Heart left ventricle (tissue), 13 donors: ENCODE results near the gene RIPK3.

Experiments
- CTCF ChIP-seq, 12 donors: fragments of 200-600 bp; sonication (generic) in 4 of 12; IDR thresholded peaks; one replicate each; pipeline versions ENCODE4 v1.5.0 to v1.8.0; 2018 to 2022; ENCODE audit warnings: antibody characterized with exemption in 12 of 12, mild to moderate bottlenecking in 5 of 12
- POLR2A ChIP-seq, 2 donors: fragments of 450-650 bp; IDR thresholded peaks; one replicate each; pipeline ENCODE4 v1.6.1; 2017; ENCODE audit warnings: antibody characterized with exemption in 2 of 2, mild to moderate bottlenecking in 2 of 2, moderate library complexity in 2 of 2
- donor health status: ischemic (EF 13 %, LVEDD 7.1; RV severe dilation, severe dysfunction).
- donor health status: DM: no; HTN: yes; CAD: no.
- donor health status: DM: no; HTN: no; CAD: no.
- donor health status: ischemic (EF 25% LVEDD 6.9; RV normal size, moderate dysfunction).
- donor health status: ischemic (EF 25% LVEDD 5.7; RV mildly dilated, moderate dysfunction).
- donor health status: ischemic (EF 35%, LVEDD 5.7; RV mildly dilated, moderate dysfunction).
- donor health status: nonischemic (EF 11% LVEDD 7.7; RV severe dilation, severe dysfunction).
- donor health status: DM: yes; HTN: yes; CAD: no.
- donor health status: PGD.
- donor health status: ischemic (EF 29% LVEDD 5.4; RV normal size, mild dysfunction).
- donor health status: nonischemic (EF 23%, LVEDD 6.1; RV moderate dilation, normal function).

DNA sequence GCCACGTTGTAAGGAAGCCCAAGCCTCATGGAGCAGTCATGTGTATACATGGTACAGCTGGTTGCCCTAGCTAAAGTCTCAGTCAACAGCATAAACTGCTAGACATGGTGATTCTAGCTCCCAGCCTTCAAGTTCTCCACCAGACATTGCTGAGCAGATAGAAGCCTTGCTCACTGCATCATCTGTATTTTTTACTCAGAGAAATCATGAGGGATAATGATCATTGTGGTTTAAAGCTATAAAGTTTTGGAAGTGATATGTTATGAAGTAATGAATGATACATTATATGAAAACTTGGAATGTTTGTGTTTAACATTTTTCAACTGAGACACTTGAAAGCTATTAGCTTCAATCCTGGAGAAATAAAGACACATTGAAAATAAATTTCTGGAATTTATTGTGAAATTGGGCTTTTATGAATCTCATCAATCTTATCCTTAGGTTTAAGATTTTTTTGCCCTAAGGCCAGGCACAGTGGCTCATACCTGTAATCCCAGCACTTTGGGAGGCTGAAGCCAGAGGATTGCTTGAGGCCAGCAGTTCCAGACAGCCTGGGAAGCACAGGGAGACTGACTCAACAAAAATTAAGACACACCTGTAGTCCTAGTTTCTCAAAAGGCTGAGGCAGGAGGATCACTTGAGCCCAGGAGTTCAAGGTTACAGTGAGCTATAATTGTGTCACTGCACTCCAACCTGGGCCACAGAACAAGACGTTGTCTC is 22.6 kb upstream of the RIPK3 start:
- no peak for TF ChIP-seq CTCF (IDR thresholded peaks at IDR 0.05)
- no peak for TF ChIP-seq POLR2A (IDR thresholded peaks at IDR 0.05)
